Retina (tissue), 1 donor: Measurements from ENCODE around the gene MC5R.
"Not testable (repeated sequence)": the region's sequence is repeated elsewhere in the genome, so short reads cannot be mapped to it uniquely, and the experiment has no call there.

Source experiments
- DNase-seq: peaks from one replicate; pipeline ENCODE4 v3.0.0-alpha.2; 2016

MC5R gene

GRCh38 chr18:13862898-13863297 is 38.9 kb downstream of the MC5R start:
- not testable (repeated sequence) for DNase-seq

- peak; percentile 80 for DNase-seq
These were observed 44.7 kb downstream of the MC5R start for GRCh38 chr18:13868501-13869271.

- DNase-seq: no peak
These were observed 47.8 kb downstream of the MC5R start for GRCh38 chr18:13871701-13872100.

- no peak for DNase-seq
These were observed 48.4 kb downstream of the MC5R start for GRCh38 chr18:13872373-13872772.

GRCh38 chr18:13872932-13873331 is 49.0 kb downstream of the MC5R start:
- DNase-seq: no peak

GRCh38 chr18:13874558-13874957 is 50.6 kb downstream of the MC5R start:
- DNase-seq: no peak
